ENCODE measurements around the gene ELL.

DNA sequence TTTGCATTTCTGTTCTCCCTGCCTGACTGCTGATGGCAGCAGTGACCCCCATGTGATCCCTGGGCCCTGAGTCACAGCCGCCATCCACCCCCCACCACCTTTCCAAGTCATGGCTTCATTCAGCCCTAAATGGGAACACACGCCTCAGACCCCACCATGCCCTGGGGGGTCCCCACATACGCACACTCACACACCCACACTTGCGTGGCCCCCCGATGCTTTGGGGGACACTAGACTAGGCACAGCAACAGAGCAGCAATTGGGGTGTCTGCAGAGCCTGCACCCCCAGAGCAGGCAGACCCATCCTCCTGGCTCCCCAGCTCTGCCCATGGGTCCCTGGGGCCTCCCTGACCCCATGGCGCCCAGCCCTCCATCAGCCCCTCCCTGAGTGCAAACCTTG is 78.5 kb downstream of the ELL start:
- TF ChIP-seq POLR2A (IDR thresholded peaks at IDR 0.05) (no peak), POLR2AphosphoS5 (IDR thresholded peaks at IDR 0.05; ENCODE audit: insufficient read depth in 1 of 2, low read depth in 1 of 2) (no peak)
- TF ChIP-seq, protein P1, sequence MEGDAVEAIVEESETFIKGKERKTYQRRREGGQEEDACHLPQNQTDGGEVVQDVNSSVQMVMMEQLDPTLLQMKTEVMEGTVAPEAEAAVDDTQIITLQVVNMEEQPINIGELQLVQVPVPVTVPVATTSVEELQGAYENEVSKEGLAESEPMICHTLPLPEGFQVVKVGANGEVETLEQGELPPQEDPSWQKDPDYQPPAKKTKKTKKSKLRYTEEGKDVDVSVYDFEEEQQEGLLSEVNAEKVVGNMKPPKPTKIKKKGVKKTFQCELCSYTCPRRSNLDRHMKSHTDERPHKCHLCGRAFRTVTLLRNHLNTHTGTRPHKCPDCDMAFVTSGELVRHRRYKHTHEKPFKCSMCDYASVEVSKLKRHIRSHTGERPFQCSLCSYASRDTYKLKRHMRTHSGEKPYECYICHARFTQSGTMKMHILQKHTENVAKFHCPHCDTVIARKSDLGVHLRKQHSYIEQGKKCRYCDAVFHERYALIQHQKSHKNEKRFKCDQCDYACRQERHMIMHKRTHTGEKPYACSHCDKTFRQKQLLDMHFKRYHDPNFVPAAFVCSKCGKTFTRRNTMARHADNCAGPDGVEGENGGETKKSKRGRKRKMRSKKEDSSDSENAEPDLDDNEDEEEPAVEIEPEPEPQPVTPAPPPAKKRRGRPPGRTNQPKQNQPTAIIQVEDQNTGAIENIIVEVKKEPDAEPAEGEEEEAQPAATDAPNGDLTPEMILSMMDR (IDR thresholded peaks at IDR 0.05), result no peak
